ENCODE measurements around the gene CORO2A. TPM values are rescaled to one million over a fixed set of nuclear protein-coding genes. Genes with fewer than 3 reads are reported as not detected.

CORO2A gene
- total and polyA plus RNA-seq, 2 donors (not counting 3 experiments of a cell fraction or from before 2014, with no cell fraction given): 0.35 to 0.53 TPM

DNA sequence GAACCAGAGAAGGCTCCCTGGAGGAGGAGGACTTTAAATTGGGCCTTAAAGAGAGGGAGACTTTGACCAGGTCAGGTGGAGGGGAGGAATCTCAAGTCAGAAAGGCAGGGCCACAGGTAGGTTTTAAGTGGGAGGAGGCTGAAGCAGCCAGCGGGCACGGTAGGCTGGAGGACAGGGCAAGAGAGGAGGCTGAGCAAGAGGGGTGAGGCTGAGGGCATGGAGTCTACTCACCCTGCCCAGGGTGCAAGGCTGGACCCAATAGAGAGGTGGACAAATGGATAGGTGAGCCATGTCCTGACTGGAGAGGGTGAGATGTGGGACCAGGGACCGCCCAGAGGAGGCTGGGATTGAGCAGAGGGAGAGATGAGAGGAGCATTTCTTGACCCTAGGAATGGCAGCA lies 47.8 kb downstream of the CORO2A start:
- Histone ChIP-seq H4K20me1 (replicated peaks; ENCODE audit: control insufficient read depth, extremely low read depth, insufficient read depth, low read length) (no peaks in the 10 kb centered on the region), H3K9me1 (replicated peaks; ENCODE audit: control insufficient read depth, extremely low read depth, insufficient read depth, low read length) (no peaks in the 10 kb centered on the region), H3K4me3 (replicated peaks in 1 of 3; ENCODE audit: insufficient read depth in 1 of 3, low read depth in 1 of 3, low read length in 3 of 3) (no peak overlapping the region), H3K27ac (ENCODE audit: insufficient read depth, low read depth, low read length) (no peak overlapping the region), H3K79me2 (ENCODE audit: control insufficient read depth, insufficient read depth, low read length) (no peaks in the 10 kb centered on the region), H3K36me3 (ENCODE audit: control insufficient read depth in 2 of 2, extremely low read depth in 1 of 2, insufficient read depth in 2 of 2, low read length in 2 of 2) (no peaks in the 10 kb centered on the region), H2AFZ (ENCODE audit: low read depth, low read length) (no peak overlapping the region), H3K9me3 (replicated peaks; ENCODE audit: control insufficient read depth, insufficient read depth, low read length) (no peaks in the 10 kb centered on the region), H3K4me2 (ENCODE audit: insufficient read depth, low read length) (no peak overlapping the region), H3K4me1 (ENCODE audit: control insufficient read depth, extremely low read depth, insufficient read depth, low read length) (no peaks in the 10 kb centered on the region), H3K27me3 (ENCODE audit: control insufficient read depth in 2 of 2, insufficient read depth in 2 of 2, low read length in 2 of 2) (peaks cover 0 to 2% of the 10 kb centered on the region in 2 experiments), H3K9ac (replicated peaks; ENCODE audit: extremely low read depth, insufficient read depth, low read length) (no peak overlapping the region)
- no TSS peak for BruUV-seq (replicated peaks)
- no peak for TF ChIP-seq POLR2AphosphoS5 (IDR thresholded peaks at IDR 0.05; ENCODE audit: insufficient read depth, low read depth, low read length)
- ChIA-PET POLR2A (no interaction called here), CTCF (no interaction called here)
- dilution Hi-C loops (cut with MboI; ENCODE audit: extremely low pct_ligation_motif_present, low sequenced_read_pairs) (no loop called here), intact Hi-C loops (cut with micrococcal nuclease) (no loop called here)
- FAIRE-seq (no peak), DNase-seq (ENCODE audit: low read depth, low spot score) (no peak)

DNA sequence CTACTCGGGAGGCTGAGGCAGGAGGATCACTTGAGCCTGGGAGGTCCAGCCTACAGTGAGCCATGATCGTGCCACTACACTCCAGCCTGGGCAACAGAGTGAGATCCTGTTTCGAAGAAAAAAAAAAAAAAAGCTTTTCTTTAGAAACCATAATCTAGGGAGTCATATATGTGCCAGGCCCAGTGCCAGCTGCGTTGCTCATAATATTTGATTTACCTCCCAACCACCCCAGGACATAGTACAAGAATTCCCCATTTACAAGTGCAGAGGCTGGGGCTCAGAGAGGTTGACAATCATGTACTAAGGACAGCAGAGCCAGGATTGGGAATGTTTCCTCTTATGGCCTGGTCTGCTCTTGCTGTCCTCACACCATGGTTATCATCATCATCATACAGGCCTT lies 48.4 kb downstream of the CORO2A start:
- Histone ChIP-seq H3K79me2 (ENCODE audit: control insufficient read depth, insufficient read depth, low read length) (no peaks in the 10 kb centered on the region), H3K4me1 (ENCODE audit: control insufficient read depth, extremely low read depth, insufficient read depth, low read length) (no peaks in the 10 kb centered on the region), H3K9me1 (replicated peaks; ENCODE audit: control insufficient read depth, extremely low read depth, insufficient read depth, low read length) (no peaks in the 10 kb centered on the region), H3K4me3 (replicated peaks in 1 of 3; ENCODE audit: insufficient read depth in 1 of 3, low read depth in 1 of 3, low read length in 3 of 3) (no peak overlapping the region), H3K27ac (ENCODE audit: insufficient read depth, low read depth, low read length) (no peak overlapping the region), H3K9ac (replicated peaks; ENCODE audit: extremely low read depth, insufficient read depth, low read length) (no peak overlapping the region), H3K36me3 (ENCODE audit: control insufficient read depth in 2 of 2, extremely low read depth in 1 of 2, insufficient read depth in 2 of 2, low read length in 2 of 2) (no peaks in the 10 kb centered on the region), H3K4me2 (ENCODE audit: insufficient read depth, low read length) (no peak overlapping the region), H3K27me3 (ENCODE audit: control insufficient read depth in 2 of 2, insufficient read depth in 2 of 2, low read length in 2 of 2) (peaks cover 0 to 2% of the 10 kb centered on the region in 2 experiments), H3K9me3 (replicated peaks; ENCODE audit: control insufficient read depth, insufficient read depth, low read length) (no peaks in the 10 kb centered on the region), H2AFZ (ENCODE audit: low read depth, low read length) (no peak overlapping the region), H4K20me1 (replicated peaks; ENCODE audit: control insufficient read depth, extremely low read depth, insufficient read depth, low read length) (no peaks in the 10 kb centered on the region)
- CTCF ChIA-PET: interaction anchor here (1.1 kb wide), 1 partner anchor 48 kb away, joined by 3 read pairs; the partner anchor contains the start of gene CORO2A
- dilution Hi-C loops (cut with MboI; ENCODE audit: extremely low pct_ligation_motif_present, low sequenced_read_pairs): no loop called here
- intact Hi-C loops (cut with micrococcal nuclease): no loop called here
- no TSS peak for BruUV-seq (replicated peaks)
- POLR2A ChIA-PET: no interaction called here
- no peak for FAIRE-seq
- DNase-seq (ENCODE audit: low read depth, low spot score): no peak
- TF ChIP-seq JUN (IDR thresholded peaks at IDR 0.05; ENCODE audit: borderline replicate concordance, insufficient read depth, insufficient read length, low read depth): no peak
- no peak for TF ChIP-seq EZH2 (IDR thresholded peaks at IDR 0.05; ENCODE audit: borderline replicate concordance, low read depth, low read length, severe bottlenecking)
- TF ChIP-seq, protein P1, sequence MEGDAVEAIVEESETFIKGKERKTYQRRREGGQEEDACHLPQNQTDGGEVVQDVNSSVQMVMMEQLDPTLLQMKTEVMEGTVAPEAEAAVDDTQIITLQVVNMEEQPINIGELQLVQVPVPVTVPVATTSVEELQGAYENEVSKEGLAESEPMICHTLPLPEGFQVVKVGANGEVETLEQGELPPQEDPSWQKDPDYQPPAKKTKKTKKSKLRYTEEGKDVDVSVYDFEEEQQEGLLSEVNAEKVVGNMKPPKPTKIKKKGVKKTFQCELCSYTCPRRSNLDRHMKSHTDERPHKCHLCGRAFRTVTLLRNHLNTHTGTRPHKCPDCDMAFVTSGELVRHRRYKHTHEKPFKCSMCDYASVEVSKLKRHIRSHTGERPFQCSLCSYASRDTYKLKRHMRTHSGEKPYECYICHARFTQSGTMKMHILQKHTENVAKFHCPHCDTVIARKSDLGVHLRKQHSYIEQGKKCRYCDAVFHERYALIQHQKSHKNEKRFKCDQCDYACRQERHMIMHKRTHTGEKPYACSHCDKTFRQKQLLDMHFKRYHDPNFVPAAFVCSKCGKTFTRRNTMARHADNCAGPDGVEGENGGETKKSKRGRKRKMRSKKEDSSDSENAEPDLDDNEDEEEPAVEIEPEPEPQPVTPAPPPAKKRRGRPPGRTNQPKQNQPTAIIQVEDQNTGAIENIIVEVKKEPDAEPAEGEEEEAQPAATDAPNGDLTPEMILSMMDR (IDR thresholded peaks at IDR 0.05; ENCODE audit: extremely low read depth in 1 of 2, insufficient read depth in 1 of 2, low read depth in 1 of 2, low read length in 2 of 2): no peak
- TF ChIP-seq, protein P2, sequence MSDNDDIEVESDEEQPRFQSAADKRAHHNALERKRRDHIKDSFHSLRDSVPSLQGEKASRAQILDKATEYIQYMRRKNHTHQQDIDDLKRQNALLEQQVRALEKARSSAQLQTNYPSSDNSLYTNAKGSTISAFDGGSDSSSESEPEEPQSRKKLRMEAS (IDR thresholded peaks at IDR 0.05; ENCODE audit: insufficient read depth, insufficient read length): no peak
- TF ChIP-seq GATA2 (IDR thresholded peaks at IDR 0.05; ENCODE audit: insufficient read depth, insufficient read length, low read depth, low read length): no peak
- TF ChIP-seq MYC (IDR thresholded peaks at IDR 0.05; ENCODE audit: low read depth, low read length): no peak
- no peak for TF ChIP-seq POLR2A (IDR thresholded peaks at IDR 0.05; ENCODE audit: low read depth, low read length)
- no peak for TF ChIP-seq POLR2AphosphoS5 (IDR thresholded peaks at IDR 0.05; ENCODE audit: insufficient read depth, low read depth, low read length)
- TF ChIP-seq FOS (IDR thresholded peaks at IDR 0.05; ENCODE audit: borderline replicate concordance, insufficient read depth, low read length): no peak
